ENCODE measurements around the gene STEAP4.

STEAP4 gene

DNA sequence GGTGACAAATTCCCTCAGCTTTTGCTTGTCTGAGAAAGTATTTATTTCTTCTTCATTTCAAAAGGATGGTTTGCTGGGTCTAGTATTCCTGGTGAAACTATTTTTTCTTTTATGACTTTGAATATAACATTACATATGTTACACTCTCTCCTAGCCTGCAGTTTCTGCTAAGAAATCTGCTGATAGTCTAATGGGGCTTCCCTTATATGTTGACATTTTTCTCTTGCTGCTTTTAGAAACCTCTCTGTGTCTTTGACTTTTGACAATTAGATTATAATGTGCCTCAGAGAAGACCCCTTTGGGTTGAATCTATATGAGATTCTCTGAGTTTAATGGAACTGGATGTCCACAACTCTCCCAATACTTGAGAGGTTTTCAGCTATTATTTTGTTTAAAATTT, 53.1 kb downstream of the STEAP4 start:
- peaks cover 4 to 18% of the 10 kb centered on the region in 2 experiments for H3K4me1 ChIP-seq (ENCODE audit: control insufficient read depth in 1 of 2, insufficient read depth in 1 of 2, low read depth in 1 of 2, low read length in 1 of 2)
- H3K27ac ChIP-seq = no peak overlapping the region
- H3K4me3 ChIP-seq (ENCODE audit: low read depth in 1 of 2, low read length in 1 of 2) = no peak overlapping the region
- peaks cover 3% of the 10 kb centered on the region for H3K9me3 ChIP-seq
- no peaks in the 10 kb centered on the region for H3K27me3 ChIP-seq
- H3K36me3 ChIP-seq = no peaks in the 10 kb centered on the region
- TF ChIP-seq, protein P1, sequence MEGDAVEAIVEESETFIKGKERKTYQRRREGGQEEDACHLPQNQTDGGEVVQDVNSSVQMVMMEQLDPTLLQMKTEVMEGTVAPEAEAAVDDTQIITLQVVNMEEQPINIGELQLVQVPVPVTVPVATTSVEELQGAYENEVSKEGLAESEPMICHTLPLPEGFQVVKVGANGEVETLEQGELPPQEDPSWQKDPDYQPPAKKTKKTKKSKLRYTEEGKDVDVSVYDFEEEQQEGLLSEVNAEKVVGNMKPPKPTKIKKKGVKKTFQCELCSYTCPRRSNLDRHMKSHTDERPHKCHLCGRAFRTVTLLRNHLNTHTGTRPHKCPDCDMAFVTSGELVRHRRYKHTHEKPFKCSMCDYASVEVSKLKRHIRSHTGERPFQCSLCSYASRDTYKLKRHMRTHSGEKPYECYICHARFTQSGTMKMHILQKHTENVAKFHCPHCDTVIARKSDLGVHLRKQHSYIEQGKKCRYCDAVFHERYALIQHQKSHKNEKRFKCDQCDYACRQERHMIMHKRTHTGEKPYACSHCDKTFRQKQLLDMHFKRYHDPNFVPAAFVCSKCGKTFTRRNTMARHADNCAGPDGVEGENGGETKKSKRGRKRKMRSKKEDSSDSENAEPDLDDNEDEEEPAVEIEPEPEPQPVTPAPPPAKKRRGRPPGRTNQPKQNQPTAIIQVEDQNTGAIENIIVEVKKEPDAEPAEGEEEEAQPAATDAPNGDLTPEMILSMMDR (IDR thresholded peaks at IDR 0.05) = no peak

DNA sequence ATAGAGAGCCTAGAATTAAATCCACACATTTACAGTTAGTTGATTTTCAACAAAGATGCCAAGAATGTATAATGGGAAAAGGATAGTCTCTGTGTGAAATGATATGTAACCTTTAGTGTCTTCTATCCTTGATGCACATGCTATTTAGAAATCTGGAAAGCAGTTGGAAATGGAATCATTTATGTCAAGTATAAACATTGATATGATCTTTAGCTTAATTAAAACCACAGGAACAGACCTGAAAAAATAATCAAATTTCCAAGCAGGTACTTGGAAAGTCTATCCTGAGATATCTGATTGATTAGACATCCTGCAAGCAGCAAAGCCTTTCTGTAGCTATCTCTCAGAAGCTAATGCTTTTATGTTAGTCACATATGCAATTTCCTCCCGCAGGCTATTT, 62.4 kb downstream of the STEAP4 start:
- TF ChIP-seq, protein P1 (IDR thresholded peaks at IDR 0.05) = no peak
- peak overlapping the region; percentile 73 for H3K27ac ChIP-seq
- peaks cover 10 to 13% of the 10 kb centered on the region in 2 experiments for H3K4me1 ChIP-seq (ENCODE audit: control insufficient read depth in 1 of 2, insufficient read depth in 1 of 2, low read depth in 1 of 2, low read length in 1 of 2)
- H3K27me3 ChIP-seq = no peaks in the 10 kb centered on the region
- H3K4me3 ChIP-seq (ENCODE audit: low read depth in 1 of 2, low read length in 1 of 2) = no peak overlapping the region
- H3K9me3 ChIP-seq = no peaks in the 10 kb centered on the region
- H3K36me3 ChIP-seq = no peaks in the 10 kb centered on the region

DNA sequence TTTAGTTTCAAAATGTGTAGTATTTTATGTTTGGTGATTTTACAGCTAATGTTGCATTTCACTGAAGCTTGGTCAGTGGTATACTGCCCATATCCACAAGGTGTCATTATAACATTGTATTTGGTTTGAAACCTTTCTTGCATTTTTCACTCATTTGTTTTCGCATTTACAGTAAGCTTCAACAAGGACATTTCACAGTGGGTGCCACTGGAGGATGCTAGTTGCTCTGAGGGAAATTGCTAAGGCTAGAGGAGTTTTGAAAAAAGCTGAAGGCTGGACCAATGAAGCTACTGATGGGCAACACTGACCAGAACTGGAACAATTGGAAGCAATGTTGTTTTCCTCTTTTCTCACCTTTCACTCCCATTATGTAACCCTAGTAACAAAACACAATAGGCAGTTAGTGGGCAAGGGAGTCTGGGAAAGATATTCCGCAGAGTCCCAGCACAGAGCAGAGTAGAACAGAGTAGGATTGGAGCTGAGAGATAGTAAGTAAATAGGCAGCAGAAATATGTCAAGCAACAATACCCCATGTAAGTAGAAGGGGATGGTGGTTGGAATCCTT, 63.3 kb downstream of the STEAP4 start:
- TF ChIP-seq, protein P1 (IDR thresholded peaks at IDR 0.05) = peak; percentile 92
- no peak overlapping the region for H3K4me3 ChIP-seq (ENCODE audit: low read depth in 1 of 2, low read length in 1 of 2)
- H3K27ac ChIP-seq = peak overlapping the region; percentile 73
- H3K36me3 ChIP-seq = no peaks in the 10 kb centered on the region
- peaks cover 10 to 13% of the 10 kb centered on the region in 2 experiments for H3K4me1 ChIP-seq (ENCODE audit: control insufficient read depth in 1 of 2, insufficient read depth in 1 of 2, low read depth in 1 of 2, low read length in 1 of 2)
- no peaks in the 10 kb centered on the region for H3K9me3 ChIP-seq
- no peaks in the 10 kb centered on the region for H3K27me3 ChIP-seq

DNA sequence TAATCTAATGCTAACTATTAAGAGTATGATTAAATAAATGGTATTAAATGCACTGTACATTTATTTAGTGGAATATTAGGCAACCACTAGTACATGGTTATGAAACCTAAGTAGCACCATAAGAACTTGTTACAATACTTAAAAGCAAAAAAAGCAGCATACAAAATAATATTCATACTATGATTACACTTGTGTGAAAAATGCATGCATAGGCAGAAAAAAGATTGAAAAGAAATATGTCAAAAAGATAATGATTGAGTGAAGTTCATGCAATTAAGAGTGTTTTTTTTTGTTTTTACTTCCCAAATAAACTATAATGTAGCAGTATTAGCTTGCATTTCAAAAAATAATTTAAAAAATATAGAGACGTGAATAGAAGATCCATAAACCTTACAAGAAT, 66.8 kb downstream of the STEAP4 start:
- TF ChIP-seq, protein P1 (IDR thresholded peaks at IDR 0.05) = no peak
- Histone ChIP-seq H3K27ac (no peak overlapping the region), H3K36me3 (no peaks in the 10 kb centered on the region), H3K9me3 (no peaks in the 10 kb centered on the region), H3K4me3 (ENCODE audit: low read depth in 1 of 2, low read length in 1 of 2) (no peak overlapping the region), H3K4me1 (ENCODE audit: control insufficient read depth in 1 of 2, insufficient read depth in 1 of 2, low read depth in 1 of 2, low read length in 1 of 2) (peaks cover 10 to 13% of the 10 kb centered on the region in 2 experiments), H3K27me3 (no peaks in the 10 kb centered on the region)

DNA sequence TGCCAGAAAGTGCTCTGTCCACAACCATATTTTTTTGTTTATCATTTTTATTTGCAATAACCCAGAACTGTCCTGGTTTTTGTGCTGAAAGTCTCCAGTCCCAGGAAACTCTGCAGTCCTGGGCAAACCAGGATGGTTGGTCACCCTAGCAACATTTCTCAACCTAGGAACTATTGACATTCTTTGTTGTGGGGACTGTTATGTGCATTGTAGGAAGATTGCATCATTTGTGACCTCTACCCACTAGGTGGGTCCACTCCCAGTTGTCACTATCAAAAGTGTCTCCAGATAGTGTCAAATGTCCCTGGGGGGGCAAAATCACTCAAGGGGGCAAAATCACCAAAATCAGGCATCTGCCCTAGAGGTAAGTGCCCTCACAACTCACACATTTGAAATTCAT, 72.9 kb downstream of the STEAP4 start:
- Histone ChIP-seq H3K4me1 (ENCODE audit: control insufficient read depth in 1 of 2, insufficient read depth in 1 of 2, low read depth in 1 of 2, low read length in 1 of 2) (no peaks in the 10 kb centered on the region), H3K4me3 (ENCODE audit: low read depth in 1 of 2, low read length in 1 of 2) (no peak overlapping the region), H3K36me3 (no peaks in the 10 kb centered on the region), H3K27me3 (no peaks in the 10 kb centered on the region), H3K9me3 (no peaks in the 10 kb centered on the region), H3K27ac (no peak overlapping the region)
- TF ChIP-seq, protein P1 (IDR thresholded peaks at IDR 0.05) = no peak

All from neutrophil (primary cell).